ENCODE measurements around the gene ZNF275.
"Not testable (repeated sequence)": the region's sequence is repeated elsewhere in the genome, so short reads cannot be mapped to it uniquely, and the experiment has no call there.

Gene ZNF275

DNA sequence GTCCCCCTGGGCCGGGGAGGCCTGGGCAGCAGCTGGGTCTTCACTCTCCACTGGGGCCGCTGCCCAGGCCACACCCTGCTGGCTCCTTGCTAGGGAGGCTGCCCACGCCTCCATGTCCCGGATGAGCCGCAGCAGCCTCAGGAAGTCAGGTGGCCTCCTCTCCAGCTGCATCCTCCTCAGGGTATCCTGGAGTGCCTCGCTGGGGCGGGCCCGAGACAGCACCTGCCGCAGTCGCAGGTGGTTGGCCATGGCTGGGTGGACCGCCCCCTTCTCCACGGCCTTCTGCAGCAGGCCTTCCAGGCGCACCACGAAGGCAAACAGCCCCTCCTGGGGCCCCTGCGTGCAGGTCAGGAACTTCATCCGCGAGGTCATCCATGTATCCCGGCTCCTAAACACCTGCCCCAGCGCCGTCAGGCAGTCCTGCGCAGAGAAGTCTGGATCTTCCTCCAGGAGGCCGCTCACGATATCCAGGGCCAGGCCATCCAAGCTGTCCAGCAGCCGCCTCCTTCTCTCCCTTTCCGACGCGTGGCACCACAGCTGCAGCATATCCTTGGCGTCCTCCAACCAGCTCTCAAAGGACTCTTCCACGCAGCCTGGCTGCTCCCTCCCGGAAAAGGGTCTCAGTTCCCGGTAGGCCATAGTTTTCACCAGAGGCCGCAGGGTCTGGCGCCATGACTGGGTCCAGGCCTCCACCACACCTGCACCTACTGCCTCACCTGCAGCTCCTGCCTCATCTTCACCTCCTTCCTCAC, 14.5 kb upstream of the ZNF275 start:
- DNase-seq, result no peak

DNA sequence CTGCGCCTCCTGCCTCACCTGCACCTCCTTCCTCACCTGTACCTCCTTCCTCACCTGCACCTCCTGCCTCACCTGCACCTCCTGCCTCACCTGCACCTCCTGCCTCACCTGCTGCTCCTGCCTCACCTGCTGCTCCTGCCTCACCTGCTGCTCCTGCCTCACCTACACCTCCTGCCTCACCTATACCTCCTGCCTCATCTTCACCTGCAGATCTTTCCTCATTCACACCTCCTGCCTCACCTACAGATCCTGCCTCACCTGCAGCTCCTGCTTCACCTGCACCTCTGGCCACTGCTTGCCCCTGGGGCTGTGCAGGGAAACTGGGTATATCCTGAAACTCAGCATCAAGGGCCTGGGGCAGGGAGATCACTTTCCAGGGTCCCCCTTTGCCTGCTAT, 13.9 kb upstream of the ZNF275 start:
- DNase-seq, result not testable (repeated sequence)

- DNase-seq, result no peak
These were observed 13.3 kb upstream of the ZNF275 start for GRCh38 chrX:153320555-153321184.

GRCh38 chrX:153321381-153322124, 12.4 kb upstream of the ZNF275 start, which contains the start of gene PNMA6F:
Gene PNMA6F (minus strand): TSS chrX:153321767. CDS start chrX:153320674, 1,093 bp downstream.
- DNase-seq, result no peak

DNA sequence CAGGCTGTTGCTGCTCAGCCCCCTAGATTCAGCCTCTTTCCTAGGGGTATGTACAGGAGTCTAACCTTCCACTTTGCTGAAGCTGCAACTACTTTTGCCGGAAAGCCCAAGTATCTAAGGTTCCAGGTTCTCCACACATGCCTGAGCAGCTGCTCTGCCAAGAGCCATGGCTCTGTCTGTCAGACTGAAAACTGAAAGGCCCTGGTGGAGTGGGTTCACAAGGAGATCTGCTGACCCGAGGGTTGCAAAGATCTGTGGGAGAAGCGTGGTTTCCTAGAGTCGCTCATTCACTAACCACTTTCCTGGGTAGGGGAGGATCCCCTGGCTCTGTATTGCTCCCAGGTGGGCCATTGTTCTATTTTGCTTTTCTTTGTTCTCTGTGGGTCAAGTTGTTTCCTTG, 6.4 kb upstream of the ZNF275 start:
- DNase-seq, result no peak

- peak; percentile 50 for DNase-seq
These were observed 687 bp upstream of the ZNF275 start for GRCh38 chrX:153333266-153333665.

GRCh38 chrX:153334654-153335295, 822 bp downstream of the ZNF275 start:
- DNase-seq, result no peak

DNA sequence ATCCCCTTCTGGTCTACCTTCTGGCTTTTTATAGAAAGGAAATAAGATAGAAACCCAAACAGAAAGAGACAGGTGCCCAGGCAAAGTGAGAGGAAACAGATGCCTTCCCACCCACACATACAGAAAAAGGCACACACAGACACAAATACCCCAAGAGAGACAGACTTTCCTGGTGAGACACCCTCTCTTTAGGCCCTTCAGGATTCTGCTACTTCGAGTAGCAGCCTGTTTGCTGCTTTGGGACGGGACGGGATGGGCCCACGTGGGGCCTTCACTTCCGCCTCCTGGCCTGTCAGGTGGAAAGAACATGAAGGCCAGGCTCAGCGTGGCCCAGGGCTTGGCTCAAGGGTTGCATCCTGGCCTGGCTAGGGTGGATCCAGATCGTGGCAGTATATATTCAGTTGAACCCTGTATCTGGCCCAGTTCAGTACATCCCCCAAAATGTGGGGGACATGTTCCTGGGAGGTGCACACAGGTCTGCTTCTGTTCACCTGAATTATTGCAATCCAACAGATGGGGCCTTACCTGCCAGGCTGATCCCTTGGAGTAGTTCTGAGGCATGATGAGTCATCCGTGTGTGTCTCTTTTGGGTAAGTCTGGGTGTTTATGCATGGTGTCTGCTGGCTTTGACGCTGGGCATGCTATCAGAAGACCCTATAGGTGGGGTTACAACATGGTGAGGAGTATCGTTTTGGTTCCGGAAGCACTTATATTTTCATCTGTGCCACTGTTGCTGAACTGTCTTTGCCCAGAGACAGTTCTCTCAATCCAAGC, 2.4 kb downstream of the ZNF275 start:
- DNase-seq, result no peak

- no peak for DNase-seq
These were observed 3.0 kb downstream of the ZNF275 start for GRCh38 chrX:153336988-153337387.

DNA sequence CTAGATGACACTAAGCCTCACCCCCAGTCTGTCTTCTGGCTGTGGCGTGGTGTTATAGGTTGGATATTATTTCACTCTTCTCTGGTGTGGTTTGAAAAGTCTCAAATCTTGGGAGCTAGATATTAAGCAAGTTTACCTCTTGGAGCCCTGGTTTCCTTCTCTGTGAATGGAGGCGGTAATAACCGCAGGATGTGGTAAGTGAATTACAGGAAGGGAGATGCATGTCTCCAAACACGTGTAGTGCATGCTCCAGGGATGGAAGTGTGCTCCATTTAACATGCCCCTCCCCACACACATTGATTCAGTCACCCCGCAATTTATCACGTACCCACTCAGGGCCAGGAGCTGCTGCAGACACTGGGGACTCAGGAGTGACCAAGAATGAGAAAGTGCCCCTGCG, 4.9 kb downstream of the ZNF275 start:
- DNase-seq, result no peak

GRCh38 chrX:153339662-153340061, 5.7 kb downstream of the ZNF275 start:
- DNase-seq, result no peak

DNA sequence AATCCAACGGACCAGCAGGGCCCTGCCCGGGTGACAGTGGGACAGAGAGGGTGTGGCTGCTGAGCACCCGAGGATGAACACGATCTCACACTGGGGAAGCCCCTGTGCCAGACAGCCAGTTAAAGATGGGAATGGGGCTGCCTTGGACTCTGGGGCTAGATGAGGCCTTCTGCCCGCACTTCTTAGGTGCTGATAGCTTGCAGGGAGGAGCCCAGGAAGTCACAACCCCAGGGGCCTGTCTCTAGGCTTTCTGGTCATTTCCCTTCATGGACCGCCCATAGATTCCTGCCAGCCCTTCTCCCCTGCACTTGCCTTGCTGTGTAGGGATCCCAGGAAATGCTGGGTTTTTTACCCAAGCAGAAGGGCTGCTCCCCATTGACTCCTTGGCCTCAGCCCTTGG, 6.2 kb downstream of the ZNF275 start:
- no peak for DNase-seq

DNA sequence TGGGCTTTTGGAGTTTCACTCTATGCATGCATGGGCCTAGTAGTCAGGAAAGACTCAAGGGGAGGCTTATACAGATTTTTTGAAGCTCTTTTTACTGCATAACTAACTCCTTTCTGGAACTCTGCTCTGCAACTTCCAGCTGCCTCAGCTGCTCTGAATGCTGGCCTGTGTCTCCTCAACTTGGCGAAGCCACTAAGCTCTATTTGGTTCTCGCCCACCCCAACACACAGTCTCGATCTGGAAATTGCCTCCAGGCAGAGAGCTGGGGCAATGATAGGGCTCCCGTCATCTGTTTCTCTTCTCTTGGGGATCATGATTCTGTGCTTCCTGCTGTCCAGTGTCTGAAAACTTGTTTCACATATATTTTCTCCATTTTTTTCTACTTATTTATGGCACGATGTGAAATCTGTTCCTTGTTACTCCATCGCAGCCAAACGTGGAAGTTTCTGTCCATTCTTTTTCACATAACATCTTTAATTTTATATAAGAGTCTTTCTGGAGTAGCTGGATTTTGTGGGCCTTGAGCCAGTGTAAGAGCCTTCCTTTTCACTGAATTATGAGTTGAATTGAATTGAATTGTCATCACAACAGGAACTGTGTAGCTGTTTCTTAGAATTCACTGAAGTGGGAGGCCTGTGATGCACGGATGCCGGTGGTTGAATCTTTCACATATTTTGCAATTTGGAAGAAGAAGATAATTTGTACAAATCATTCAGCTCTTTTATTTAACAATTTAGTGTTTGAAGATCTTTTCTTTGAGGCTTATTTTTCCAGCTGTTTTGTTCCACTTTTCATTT, 9.0 kb downstream of the ZNF275 start:
- DNase-seq, result no peak

- DNase-seq, result no peak
These were observed 9.7 kb downstream of the ZNF275 start for GRCh38 chrX:153343674-153344073.

- DNase-seq, result no peak
These were observed 13.6 kb downstream of the ZNF275 start for GRCh38 chrX:153347530-153347929.

- no peak for DNase-seq
These were observed 14.5 kb downstream of the ZNF275 start for GRCh38 chrX:153348421-153348820.

DNA sequence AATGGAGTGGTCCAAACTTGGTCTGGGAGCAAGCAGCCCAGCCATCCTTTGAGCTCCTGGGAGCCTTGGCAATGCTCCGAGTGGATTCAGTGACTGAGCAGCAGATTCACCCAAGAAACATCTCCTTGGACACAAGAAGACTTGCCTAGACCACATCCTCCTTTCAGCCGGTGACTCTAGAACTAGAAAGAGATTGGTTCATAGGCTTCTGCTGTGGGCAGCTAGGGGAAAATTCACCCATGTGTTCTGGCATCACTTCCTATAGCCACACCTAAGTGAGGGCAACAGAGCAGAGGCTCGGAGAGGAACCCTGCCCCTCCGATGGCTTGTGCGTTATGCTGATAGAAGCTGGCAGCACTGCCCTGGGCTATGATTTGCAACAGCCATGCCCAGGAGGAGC, 16.0 kb downstream of the ZNF275 start:
- no peak for DNase-seq

GRCh38 chrX:153351981-153352380, 18.0 kb downstream of the ZNF275 start:
- no peak for DNase-seq

DNA sequence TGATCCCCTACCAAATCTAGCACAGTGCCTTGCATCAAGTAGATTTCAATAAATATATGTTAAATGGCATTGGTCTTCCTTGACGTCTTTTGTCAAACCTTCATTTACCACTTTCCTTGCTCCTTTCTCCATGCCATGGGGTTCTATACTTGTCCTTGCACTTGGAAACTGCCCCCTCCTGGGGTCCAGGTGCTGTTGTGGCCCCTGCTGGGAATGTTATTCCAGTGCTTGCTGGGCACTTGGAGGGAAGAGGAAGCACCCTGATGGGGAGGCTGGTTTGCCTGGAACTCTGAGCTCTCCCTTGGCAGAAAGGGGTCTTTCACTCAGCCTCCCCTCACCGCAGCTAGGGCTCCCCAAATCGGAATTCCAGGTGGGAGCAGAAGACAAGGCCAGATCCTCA, 18.9 kb downstream of the ZNF275 start:
- no peak for DNase-seq

GRCh38 chrX:153353416-153353815, 19.5 kb downstream of the ZNF275 start:
- DNase-seq, result no peak

DNA sequence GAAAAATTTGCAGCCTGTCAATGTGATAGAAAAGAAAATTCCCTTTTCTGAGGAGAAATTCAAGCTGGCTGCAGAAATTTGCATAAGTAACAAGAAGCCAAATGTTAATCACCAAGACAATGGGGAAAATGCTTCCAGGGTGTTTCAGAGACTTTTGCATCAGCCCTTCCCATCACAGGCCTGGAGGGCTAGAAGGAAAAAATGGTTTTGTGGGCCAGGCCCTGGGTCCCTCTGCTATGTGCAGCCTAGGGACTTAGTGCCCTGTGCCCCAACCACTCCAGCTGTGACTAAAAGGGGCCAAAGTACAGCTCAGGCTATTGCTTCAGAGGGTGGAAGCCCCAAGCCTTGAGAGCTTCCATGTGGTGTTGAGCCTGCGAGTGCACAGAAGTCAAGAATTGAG, 23.9 kb downstream of the ZNF275 start:
- DNase-seq, result no peak

All from HCEC 1CT (cell line).